Fibroblast of lung (primary cell): ENCODE results near the gene KLC1.

ENCODE experiments used
- EZH2 ChIP-seq: IDR thresholded peaks from 2 replicates; pipeline ENCODE4 v1.5.1; 2012; ENCODE audit warnings: low read length, control low read depth, mild to moderate bottlenecking; ENCODE audit errors: missing control alignments
- TF ChIP-seq, protein P1 (sequence below), 2 donors: IDR thresholded peaks in 1 of 2; conservative IDR thresholded peaks in 1 of 2; 1 replicate in 1 of 2; 2 replicates in 1 of 2; pipeline ENCODE4 v1.5.1; 2011 to 2012; ENCODE audit warnings: low read length in 2 of 2, control low read depth in 1 of 2, inconsistent platforms in 1 of 2, low read depth in 1 of 2, mild to moderate bottlenecking in 1 of 2

DNA sequence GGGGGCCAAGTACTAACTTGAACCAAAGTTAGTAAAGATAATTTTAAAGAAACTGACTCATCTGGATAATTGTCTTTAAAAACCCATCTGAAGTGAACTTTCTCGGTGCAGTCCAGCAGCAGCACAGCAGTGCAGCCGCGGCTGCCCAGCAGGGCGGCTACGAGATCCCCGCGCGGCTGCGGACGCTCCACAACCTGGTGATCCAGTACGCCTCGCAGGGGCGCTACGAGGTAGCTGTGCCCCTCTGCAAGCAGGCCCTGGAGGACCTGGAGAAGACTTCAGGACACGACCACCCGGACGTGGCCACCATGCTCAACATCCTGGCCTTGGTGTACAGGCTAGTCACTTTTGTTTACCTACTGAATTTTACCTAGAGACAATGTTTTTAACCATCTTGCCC lies 33.6 kb downstream of the KLC1 start:
- TF ChIP-seq EZH2 = no peak
- TF ChIP-seq, protein P1, sequence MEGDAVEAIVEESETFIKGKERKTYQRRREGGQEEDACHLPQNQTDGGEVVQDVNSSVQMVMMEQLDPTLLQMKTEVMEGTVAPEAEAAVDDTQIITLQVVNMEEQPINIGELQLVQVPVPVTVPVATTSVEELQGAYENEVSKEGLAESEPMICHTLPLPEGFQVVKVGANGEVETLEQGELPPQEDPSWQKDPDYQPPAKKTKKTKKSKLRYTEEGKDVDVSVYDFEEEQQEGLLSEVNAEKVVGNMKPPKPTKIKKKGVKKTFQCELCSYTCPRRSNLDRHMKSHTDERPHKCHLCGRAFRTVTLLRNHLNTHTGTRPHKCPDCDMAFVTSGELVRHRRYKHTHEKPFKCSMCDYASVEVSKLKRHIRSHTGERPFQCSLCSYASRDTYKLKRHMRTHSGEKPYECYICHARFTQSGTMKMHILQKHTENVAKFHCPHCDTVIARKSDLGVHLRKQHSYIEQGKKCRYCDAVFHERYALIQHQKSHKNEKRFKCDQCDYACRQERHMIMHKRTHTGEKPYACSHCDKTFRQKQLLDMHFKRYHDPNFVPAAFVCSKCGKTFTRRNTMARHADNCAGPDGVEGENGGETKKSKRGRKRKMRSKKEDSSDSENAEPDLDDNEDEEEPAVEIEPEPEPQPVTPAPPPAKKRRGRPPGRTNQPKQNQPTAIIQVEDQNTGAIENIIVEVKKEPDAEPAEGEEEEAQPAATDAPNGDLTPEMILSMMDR (conservative IDR thresholded peaks at IDR 0.05 in 1 of 2, IDR thresholded peaks at IDR 0.05 in 1 of 2; ENCODE audit: low read depth in 1 of 2, low read length in 2 of 2) = no peak
